Loucy (cell line): ENCODE data around the gene LYRM4.

Experiments used
- H2AFZ ChIP-seq: fragments of 200-600 bp; sonication (generic); 2 replicates; pipeline ENCODE4 v1.6.0; 2016; ENCODE audit warnings: antibody characterized with exemption, mild to moderate bottlenecking, low read length, moderate library complexity
- H3F3A ChIP-seq: fragments of 200-600 bp; 2 replicates; pipeline ENCODE4 v1.6.0; 2016; ENCODE audit warnings: antibody characterized with exemption, low read depth, mild to moderate bottlenecking
- H3K27me3 ChIP-seq: fragments of 200-600 bp; sonication (generic); 2 replicates; pipeline ENCODE4 v1.6.1; 2014; ENCODE audit warnings: low read length, mild to moderate bottlenecking; ENCODE audit not compliant: insufficient read depth, poor library complexity, severe bottlenecking
- H3K36me3 ChIP-seq: fragments of 200-600 bp; sonication (generic); 2 replicates; pipeline ENCODE4 v1.6.1; 2016; ENCODE audit warnings: low read length; ENCODE audit not compliant: insufficient read depth
- H3K4me1 ChIP-seq: fragments of 200-600 bp; sonication (generic); 2 replicates; pipeline ENCODE4 v1.5.1; 2014; ENCODE audit warnings: low read length, mild to moderate bottlenecking; ENCODE audit not compliant: insufficient read depth, poor library complexity, severe bottlenecking
- H3K4me2 ChIP-seq: fragments of 200-600 bp; sonication (generic); 2 replicates; pipeline ENCODE4 v1.6.0; 2014; ENCODE audit warnings: antibody characterized with exemption, low read length, low read depth, mild to moderate bottlenecking; ENCODE audit not compliant: poor library complexity, severe bottlenecking
- H3K4me3 ChIP-seq: fragments of 200-600 bp; sonication (generic); 2 replicates; pipeline ENCODE4 v1.5.1; 2014; ENCODE audit warnings: low read length, mild to moderate bottlenecking, mixed read lengths; ENCODE audit not compliant: poor library complexity, severe bottlenecking
- H3K79me2 ChIP-seq: fragments of 200-600 bp; sonication (generic); 2 replicates; pipeline ENCODE4 v1.6.1; 2014; ENCODE audit warnings: low read length; ENCODE audit not compliant: insufficient read depth
- H3K9ac ChIP-seq: fragments of 200-600 bp; sonication (generic); 2 replicates; pipeline ENCODE4 v1.6.0; 2014; ENCODE audit warnings: mild to moderate bottlenecking, low read depth, low read length, moderate library complexity; ENCODE audit not compliant: poor library complexity, severe bottlenecking
- H3K9me2 ChIP-seq: fragments of 200-600 bp; sonication (generic); replicated peaks from 2 replicates; pipeline ENCODE4 v1.6.1; 2016; ENCODE audit warnings: low read depth, low read length, mixed read lengths
- H3K9me3 ChIP-seq: fragments of 200-600 bp; sonication (generic); 2 replicates; pipeline ENCODE4 v1.6.1; 2014; ENCODE audit warnings: mild to moderate bottlenecking, antibody characterized with exemption, low read length, low read depth; ENCODE audit not compliant: insufficient read depth
- H4K20me1 ChIP-seq: fragments of 200-600 bp; sonication (generic); 2 replicates; pipeline ENCODE4 v1.6.0; 2014; ENCODE audit warnings: antibody characterized with exemption, low read length, mild to moderate bottlenecking; ENCODE audit not compliant: insufficient read depth, poor library complexity, severe bottlenecking
- CTCF ChIP-seq: fragments of 200-600 bp; sonication (generic); conservative IDR thresholded peaks from 2 replicates; pipeline ENCODE4 v1.5.1; 2014; ENCODE audit warnings: mild to moderate bottlenecking, antibody characterized with exemption, low read length
- EZH2phosphoT487 ChIP-seq: fragments of 200-600 bp; IDR thresholded peaks from 2 replicates; pipeline ENCODE4 v1.6.1; 2018; ENCODE audit warnings: antibody characterized with exemption, mild to moderate bottlenecking, moderate library complexity, borderline replicate concordance

The LYRM4 gene

GRCh38 chr6:5277589-5277988, 16.8 kb upstream of the LYRM4 start:
- no peaks in the 10 kb centered on the region for H3K27me3 ChIP-seq
- H3K79me2 ChIP-seq: peaks cover 15% of the 10 kb centered on the region; the same call in 1 of the 2 replicates
- H3K9me2 ChIP-seq: no peaks in the 10 kb centered on the region
- H3K4me2 ChIP-seq: no peak overlapping the region
- TF ChIP-seq EZH2phosphoT487: no peak
- no peak for TF ChIP-seq CTCF
- no peaks in the 10 kb centered on the region for H4K20me1 ChIP-seq
- no peaks in the 10 kb centered on the region; the same call in 1 of the 2 replicates for H3F3A ChIP-seq
- H3K9me3 ChIP-seq: no peaks in the 10 kb centered on the region
- no peak overlapping the region for H3K9ac ChIP-seq
- no peaks in the 10 kb centered on the region for H3K36me3 ChIP-seq
- no peak overlapping the region for H2AFZ ChIP-seq
- no peak overlapping the region for H3K4me3 ChIP-seq
- peaks cover 18% of the 10 kb centered on the region for H3K4me1 ChIP-seq

- H3K9ac ChIP-seq: no peak overlapping the region
Observed at GRCh38 chr6:5276581-5276980, 15.8 kb upstream of the LYRM4 start.

GRCh38 chr6:5275497-5275896, 14.7 kb upstream of the LYRM4 start:
- Histone ChIP-seq H3K79me2 (peaks cover 7% of the 10 kb centered on the region; the same call in 1 of the 2 replicates), H3F3A (no peaks in the 10 kb centered on the region; the same call in 1 of the 2 replicates)

More at GRCh38 chr6:5276581-5276980, 15.8 kb upstream of the LYRM4 start:
- no peaks in the 10 kb centered on the region; the same call in 1 of the 2 replicates for H3F3A ChIP-seq
- H3K4me2 ChIP-seq: no peak overlapping the region
- H4K20me1 ChIP-seq: no peaks in the 10 kb centered on the region
- H3K9me3 ChIP-seq: no peaks in the 10 kb centered on the region
- TF ChIP-seq EZH2phosphoT487 (no peak), CTCF (no peak)
- H3K27me3 ChIP-seq: no peaks in the 10 kb centered on the region
- H3K79me2 ChIP-seq: peaks cover 7% of the 10 kb centered on the region; the same call in 1 of the 2 replicates
- H3K4me1 ChIP-seq: peaks cover 18% of the 10 kb centered on the region
- H3K36me3 ChIP-seq: no peaks in the 10 kb centered on the region
- no peak overlapping the region for H3K4me3 ChIP-seq
- H3K9me2 ChIP-seq: no peaks in the 10 kb centered on the region
- no peak overlapping the region for H2AFZ ChIP-seq

More at GRCh38 chr6:5275497-5275896, 14.7 kb upstream of the LYRM4 start:
- TF ChIP-seq CTCF (peak; percentile 31), EZH2phosphoT487 (no peak)
- H3K4me2 ChIP-seq: no peak overlapping the region
- no peak overlapping the region for H3K9ac ChIP-seq
- no peaks in the 10 kb centered on the region for H3K27me3 ChIP-seq
- no peaks in the 10 kb centered on the region for H4K20me1 ChIP-seq
- H3K36me3 ChIP-seq: no peaks in the 10 kb centered on the region
- no peaks in the 10 kb centered on the region for H3K9me3 ChIP-seq
- no peak overlapping the region for H3K4me3 ChIP-seq
- no peaks in the 10 kb centered on the region for H3K9me2 ChIP-seq
- H3K4me1 ChIP-seq: peaks cover 15% of the 10 kb centered on the region
- H2AFZ ChIP-seq: no peak overlapping the region
